Muscle of arm (tissue), 14 donors: ENCODE results near the gene STX17. TPM values are rescaled to one million over a fixed set of nuclear protein-coding genes. Genes with fewer than 3 reads are reported as not detected.
"Not testable (repeated sequence)": the region's sequence is repeated elsewhere in the genome, so short reads cannot be mapped to it uniquely, and the experiment has no call there.

Source experiments
- DNase-seq: peaks from one replicate; pipeline ENCODE4 v3.0.0-alpha.2; 2013
- long read RNA-seq, 11 donors: transcript quantifications; one replicate each; lab custom pipeline, GENCODE V29; 2026
- polyA plus RNA-seq, 12 donors: library from polyadenylated mRNA; unstranded; fragments of 120-200 nt; gene quantifications; one replicate each; pipeline ENCODE4 v1.2.1, GENCODE V29; 2013; ENCODE audit not compliant: insufficient read length in 12 of 12

STX17 gene
- polyA plus RNA-seq = 10 to 100 TPM in 11 of 12 donors, not detected in 1; 12.5 to 21.0 (median 17.8) TPM
- long read RNA-seq, donor 1, transcript STX17-201 (8 exons, 2,713 nt) = major isoform, 13 of 24 reads
- long read RNA-seq, donor 1, partial matches to known transcripts = 8 of 24 reads
- long read RNA-seq, donor 1, other reads (novel, unspliced or antisense) = 0 of 24 reads
- long read RNA-seq, donor 2, partial matches to known transcripts = 0 of 4 reads
- long read RNA-seq, donor 2, other reads (novel, unspliced or antisense) = 0 of 4 reads
- long read RNA-seq, donor 3 = 0 reads
- long read RNA-seq, donor 4 = 0 reads
- long read RNA-seq, donor 5 = 0 reads
- long read RNA-seq, donor 6, partial matches to known transcripts = 0 of 2 reads
- long read RNA-seq, donor 6, other reads (novel, unspliced or antisense) = 0 of 2 reads
- long read RNA-seq, donor 7, partial matches to known transcripts = 0 of 2 reads
- long read RNA-seq, donor 7, other reads (novel, unspliced or antisense) = 0 of 2 reads
- long read RNA-seq, donor 8, partial matches to known transcripts = 11 of 16 reads
- long read RNA-seq, donor 8, other reads (novel, unspliced or antisense) = 0 of 16 reads
- long read RNA-seq, donor 9, partial matches to known transcripts = 0 of 1 reads
- long read RNA-seq, donor 9, other reads (novel, unspliced or antisense) = 0 of 1 reads
- long read RNA-seq, donor 10, partial matches to known transcripts = 0 of 6 reads
- long read RNA-seq, donor 10, other reads (novel, unspliced or antisense) = 0 of 6 reads
- long read RNA-seq, donor 11, transcript STX17-201 (8 exons, 2,713 nt) = major isoform, 5 of 5 reads
- long read RNA-seq, donor 11, partial matches to known transcripts = 0 of 5 reads
- long read RNA-seq, donor 11, other reads (novel, unspliced or antisense) = 0 of 5 reads

GRCh38 chr9:99906403-99907207 lies at the start of gene STX17:
Gene STX17, plus strand, starts transcription at chr9:99906654. Its CDS starts 8,586 bp downstream, at chr9:99915240.
- DNase-seq = peak; percentile 77

GRCh38 chr9:99857576-99857975 lies 48.9 kb upstream of the STX17 start:
- DNase-seq = not testable (repeated sequence)

GRCh38 chr9:99858087-99858486 lies 48.4 kb upstream of the STX17 start:
- DNase-seq = no peak

GRCh38 chr9:99859243-99859980 lies 47.0 kb upstream of the STX17 start:
- peak; percentile 20 for DNase-seq

GRCh38 chr9:99860266-99860665 lies 46.2 kb upstream of the STX17 start:
- peak; percentile 11 for DNase-seq

GRCh38 chr9:99863955-99864354 lies 42.5 kb upstream of the STX17 start:
- DNase-seq = no peak

- no peak for DNase-seq
Observed at GRCh38 chr9:99866398-99866797, 40.1 kb upstream of the STX17 start.

- DNase-seq = no peak
Observed at GRCh38 chr9:99867536-99867935, 38.9 kb upstream of the STX17 start.

GRCh38 chr9:99867968-99868367 lies 38.5 kb upstream of the STX17 start:
- DNase-seq = no peak

- no peak for DNase-seq
Observed at GRCh38 chr9:99868845-99869244, 37.6 kb upstream of the STX17 start.

GRCh38 chr9:99870126-99870525 lies 36.3 kb upstream of the STX17 start:
- no peak for DNase-seq

GRCh38 chr9:99873531-99873930 lies 32.9 kb upstream of the STX17 start:
- DNase-seq = no peak

- no peak for DNase-seq
Observed at GRCh38 chr9:99873943-99874584, 32.4 kb upstream of the STX17 start.

- no peak for DNase-seq
Observed at GRCh38 chr9:99876190-99876589, 30.3 kb upstream of the STX17 start.

- no peak for DNase-seq
Observed at GRCh38 chr9:99878651-99879050, 27.8 kb upstream of the STX17 start.

- DNase-seq = no peak
Observed at GRCh38 chr9:99881769-99882168, 24.7 kb upstream of the STX17 start.

GRCh38 chr9:99885747-99886146 lies 20.7 kb upstream of the STX17 start:
- no peak for DNase-seq

- DNase-seq = no peak
Observed at GRCh38 chr9:99889120-99889519, 17.3 kb upstream of the STX17 start.

GRCh38 chr9:99894826-99895225 lies 11.6 kb upstream of the STX17 start:
- no peak for DNase-seq

GRCh38 chr9:99895510-99895909 lies 10.9 kb upstream of the STX17 start:
- no peak for DNase-seq

GRCh38 chr9:99896119-99896518 lies 10.3 kb upstream of the STX17 start:
- no peak for DNase-seq
